GM12865 (cell line): ENCODE results near the gene LEFTY1.

Experiments used
- DNase-seq: peaks from one replicate; pipeline ENCODE4 v3.0.0; 2010; ENCODE audit warnings: low read depth
- H3K4me3 ChIP-seq: 2 replicates; pipeline ENCODE4 v1.5.1; 2011; ENCODE audit warnings: mild to moderate bottlenecking, low read depth, low read length, control low read depth
- TF ChIP-seq, protein P1 (sequence below): IDR thresholded peaks from 2 replicates; pipeline ENCODE4 v1.5.1; 2011; ENCODE audit warnings: low read length, control low read depth, low read depth, inconsistent platforms; ENCODE audit not compliant: insufficient read depth; ENCODE audit errors: missing control alignments

LEFTY1 gene

DNA sequence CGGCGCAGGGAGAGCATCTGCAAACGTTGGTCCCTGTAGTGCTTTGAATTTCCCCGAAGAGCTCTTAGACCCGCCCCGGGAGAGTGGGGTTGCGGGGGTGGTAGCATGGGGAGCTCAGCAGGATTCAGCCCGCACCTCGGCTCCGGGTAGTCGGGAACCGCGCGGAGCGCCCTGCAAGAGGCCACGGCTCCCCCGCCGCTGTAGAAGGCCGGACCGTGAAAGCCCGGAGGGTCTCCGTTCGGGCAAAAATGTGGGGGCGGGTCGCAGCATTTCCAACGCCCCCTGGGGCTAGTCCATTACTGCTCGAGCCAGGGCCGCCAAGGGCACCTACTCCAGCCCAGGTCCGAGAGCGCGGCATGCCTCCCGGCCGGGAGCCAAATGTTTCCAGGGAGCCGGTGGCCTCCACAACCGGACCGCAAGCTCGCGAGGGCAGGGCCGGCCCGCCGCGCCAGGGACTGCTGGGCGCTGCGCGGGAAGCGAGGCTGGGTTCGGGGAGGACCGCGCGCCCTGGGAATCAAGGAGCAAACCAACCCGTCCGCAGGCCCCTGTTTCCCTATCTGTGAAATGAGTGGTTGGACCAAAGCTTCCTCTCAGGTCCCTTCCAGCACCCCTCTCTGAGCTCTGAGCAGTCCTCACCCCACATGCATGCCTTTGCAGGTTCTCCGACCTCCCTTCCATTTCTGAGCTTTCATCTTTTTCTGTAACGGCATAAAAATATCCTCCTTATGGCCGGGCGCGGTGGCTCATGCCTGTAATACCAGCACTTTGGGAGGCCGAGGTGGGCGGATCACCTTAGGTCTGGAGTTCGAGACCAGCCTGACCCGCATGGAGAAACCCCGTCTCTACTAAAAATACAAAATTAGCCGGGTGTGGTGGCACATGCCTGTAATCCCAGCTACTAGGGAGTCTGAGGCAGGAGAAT, 6.0 kb downstream of the LEFTY1 start:
- DNase-seq: peak; percentile 40
- TF ChIP-seq, protein P1, sequence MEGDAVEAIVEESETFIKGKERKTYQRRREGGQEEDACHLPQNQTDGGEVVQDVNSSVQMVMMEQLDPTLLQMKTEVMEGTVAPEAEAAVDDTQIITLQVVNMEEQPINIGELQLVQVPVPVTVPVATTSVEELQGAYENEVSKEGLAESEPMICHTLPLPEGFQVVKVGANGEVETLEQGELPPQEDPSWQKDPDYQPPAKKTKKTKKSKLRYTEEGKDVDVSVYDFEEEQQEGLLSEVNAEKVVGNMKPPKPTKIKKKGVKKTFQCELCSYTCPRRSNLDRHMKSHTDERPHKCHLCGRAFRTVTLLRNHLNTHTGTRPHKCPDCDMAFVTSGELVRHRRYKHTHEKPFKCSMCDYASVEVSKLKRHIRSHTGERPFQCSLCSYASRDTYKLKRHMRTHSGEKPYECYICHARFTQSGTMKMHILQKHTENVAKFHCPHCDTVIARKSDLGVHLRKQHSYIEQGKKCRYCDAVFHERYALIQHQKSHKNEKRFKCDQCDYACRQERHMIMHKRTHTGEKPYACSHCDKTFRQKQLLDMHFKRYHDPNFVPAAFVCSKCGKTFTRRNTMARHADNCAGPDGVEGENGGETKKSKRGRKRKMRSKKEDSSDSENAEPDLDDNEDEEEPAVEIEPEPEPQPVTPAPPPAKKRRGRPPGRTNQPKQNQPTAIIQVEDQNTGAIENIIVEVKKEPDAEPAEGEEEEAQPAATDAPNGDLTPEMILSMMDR: no peak
- H3K4me3 ChIP-seq: peak overlapping the region; percentile 82

DNA sequence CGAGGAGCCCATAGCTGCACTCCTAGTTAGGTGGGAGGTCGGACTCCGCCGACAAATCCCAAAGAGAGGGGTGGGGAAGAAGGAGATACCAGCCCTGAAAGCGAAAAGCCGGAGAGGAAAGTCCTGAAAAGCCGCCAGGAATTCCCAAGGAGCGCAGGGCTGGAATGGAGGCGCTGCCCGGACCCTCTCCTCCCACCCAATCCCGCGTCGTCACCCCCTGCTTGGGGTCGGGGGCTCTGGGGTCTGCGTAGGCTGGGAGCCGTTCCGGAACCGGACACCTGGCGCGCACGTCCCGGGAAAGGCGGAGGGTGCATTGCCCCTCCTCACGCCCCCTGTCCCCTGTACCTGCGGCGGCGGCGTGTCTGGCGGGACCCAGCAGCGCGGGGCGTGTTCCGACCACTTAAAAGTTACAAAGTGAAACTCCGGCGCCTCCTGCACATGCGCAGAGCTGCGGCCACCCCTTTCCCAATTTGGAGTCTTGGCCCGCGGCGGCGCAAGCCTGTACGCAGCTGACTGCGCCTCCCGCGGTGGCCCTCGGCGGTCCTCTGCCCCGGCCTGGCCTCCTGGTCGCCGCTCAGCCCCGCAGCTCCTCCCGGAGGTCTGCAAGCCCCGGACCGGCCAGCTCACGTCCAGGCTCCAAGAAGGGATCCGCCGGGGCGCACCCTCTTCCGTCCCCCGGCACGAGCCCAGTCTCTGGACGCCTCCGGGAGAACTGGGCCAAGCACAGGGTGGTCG, 6.8 kb downstream of the LEFTY1 start, which contains the start of gene TMEM63A:
TMEM63A (minus strand) TSS at position 422 of the 735 bp plus-strand sequence. CDS start 4,800 bp downstream, outside the sequence.
- peak within 1 kb of the TSS; percentile 82 for H3K4me3 ChIP-seq
- TF ChIP-seq, protein P1: peak; percentile 40
- DNase-seq: peak; percentile 92

DNA sequence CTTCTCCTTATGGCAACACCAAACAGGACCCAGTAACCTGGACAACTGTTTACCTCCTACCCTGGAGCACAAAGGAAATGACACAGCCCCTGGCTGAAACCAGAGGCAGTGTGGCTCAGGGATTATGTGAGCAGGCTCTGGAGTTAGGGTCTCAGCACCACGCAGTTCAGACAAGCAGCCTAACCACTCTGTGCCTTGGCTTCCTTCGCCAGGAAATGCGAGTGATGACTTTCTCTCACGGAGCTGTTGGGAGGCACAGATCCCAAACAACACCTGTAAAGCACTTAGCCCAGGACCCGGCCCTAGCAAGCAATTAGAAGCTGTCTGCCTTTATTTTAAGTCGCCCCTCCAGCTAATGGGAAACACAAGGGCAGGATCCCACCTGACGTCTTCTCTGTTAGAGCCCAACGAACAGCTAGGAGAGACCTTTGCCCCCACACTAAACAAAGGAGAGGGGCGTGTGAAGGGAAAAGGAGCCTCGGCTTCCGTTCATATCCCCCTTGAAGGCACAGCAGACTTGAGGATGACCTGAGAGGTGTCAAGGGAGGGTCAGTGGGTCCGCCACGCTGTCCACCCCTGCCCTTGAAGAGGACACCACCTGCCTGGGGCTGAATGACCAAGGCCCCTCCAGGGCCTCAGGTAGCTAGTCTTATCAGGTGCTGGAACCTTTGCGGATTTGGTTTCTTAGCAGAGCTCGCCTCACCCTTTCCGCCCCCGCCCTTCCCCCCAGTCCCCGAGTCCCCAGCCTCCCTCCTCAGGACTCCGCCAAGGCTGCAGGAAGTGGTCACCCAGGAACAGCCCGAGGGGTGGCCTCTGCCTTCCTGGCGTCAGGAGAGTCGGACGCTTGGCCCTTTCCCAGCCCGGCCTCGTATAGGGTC, 7.6 kb downstream of the LEFTY1 start:
- DNase-seq: peak; percentile 74
- TF ChIP-seq, protein P1: no peak

GRCh38 chr1:225880636-225881035, 8.3 kb downstream of the LEFTY1 start:
- TF ChIP-seq, protein P1: no peak
- no peak overlapping the region for H3K4me3 ChIP-seq
- DNase-seq: no peak

More for the DNA sequence above, 7.6 kb downstream of the LEFTY1 start:
- H3K4me3 ChIP-seq: peak overlapping the region; percentile 82

- H3K4me3 ChIP-seq: no peak overlapping the region
- DNase-seq: no peak
- TF ChIP-seq, protein P1: no peak
These were observed 8.7 kb downstream of the LEFTY1 start for GRCh38 chr1:225880222-225880588.

- TF ChIP-seq, protein P1: no peak
- H3K4me3 ChIP-seq: no peak overlapping the region
- DNase-seq: no peak
These were observed 9.3 kb downstream of the LEFTY1 start for GRCh38 chr1:225879521-225880221.
